Skeletal muscle tissue (tissue), 4 donors: ENCODE measurements around the gene KCNC3. TPM values are rescaled to one million over a fixed set of nuclear protein-coding genes. Genes with fewer than 3 reads are reported as not detected.
A peak's percentile ranks its signal among the peaks of the same experiment; 100 is the strongest.
"Not testable (repeated sequence)": the region's sequence is repeated elsewhere in the genome, so short reads cannot be mapped to it uniquely, and the experiment has no call there.

Experiments
- H3K27ac ChIP-seq: one replicate; pipeline ENCODE4 v1.7.0; 2013; ENCODE audit warnings: mild to moderate bottlenecking, low read depth, low read length, inconsistent platforms
- H3K27me3 ChIP-seq, 3 donors: one replicate each; pipeline ENCODE4 v1.7.0; 2013; ENCODE audit warnings: low read length in 3 of 3; ENCODE audit not compliant: control insufficient read depth in 3 of 3, insufficient read depth in 3 of 3
- H3K36me3 ChIP-seq, 3 donors: one replicate each; pipeline ENCODE4 v1.7.0; 2013; ENCODE audit warnings: low read length in 3 of 3; ENCODE audit not compliant: control insufficient read depth in 3 of 3, insufficient read depth in 3 of 3
- H3K4me1 ChIP-seq, 3 donors: one replicate each; pipeline ENCODE4 v1.7.0; 2013; ENCODE audit warnings: low read length in 3 of 3, mild to moderate bottlenecking in 3 of 3; ENCODE audit not compliant: control insufficient read depth in 3 of 3, insufficient read depth in 3 of 3
- H3K4me3 ChIP-seq, 3 donors: one replicate each; pipeline ENCODE4 v1.7.0; 2013; ENCODE audit warnings: low read length in 3 of 3
- H3K9ac ChIP-seq, 3 donors: one replicate each; pipeline ENCODE4 v1.7.0; 2013; ENCODE audit warnings: low read length in 3 of 3, mild to moderate bottlenecking in 3 of 3, moderate library complexity in 2 of 3, low read depth in 1 of 3
- H3K9me3 ChIP-seq, 3 donors: one replicate each; pipeline ENCODE4 v1.7.0; 2013; ENCODE audit warnings: low read length in 3 of 3; ENCODE audit not compliant: control insufficient read depth in 3 of 3
- total RNA-seq: library from RNA; depleted of rRNA; stranded (reverse); fragments of >200 nt; gene quantifications from one replicate; pipeline ENCODE4 v1.2.3, GENCODE V29; 2014
- donor health status: Osteomylitis.

KCNC3 gene
- total RNA-seq, 1 donor from 2014 or later = under 0.01 TPM

DNA sequence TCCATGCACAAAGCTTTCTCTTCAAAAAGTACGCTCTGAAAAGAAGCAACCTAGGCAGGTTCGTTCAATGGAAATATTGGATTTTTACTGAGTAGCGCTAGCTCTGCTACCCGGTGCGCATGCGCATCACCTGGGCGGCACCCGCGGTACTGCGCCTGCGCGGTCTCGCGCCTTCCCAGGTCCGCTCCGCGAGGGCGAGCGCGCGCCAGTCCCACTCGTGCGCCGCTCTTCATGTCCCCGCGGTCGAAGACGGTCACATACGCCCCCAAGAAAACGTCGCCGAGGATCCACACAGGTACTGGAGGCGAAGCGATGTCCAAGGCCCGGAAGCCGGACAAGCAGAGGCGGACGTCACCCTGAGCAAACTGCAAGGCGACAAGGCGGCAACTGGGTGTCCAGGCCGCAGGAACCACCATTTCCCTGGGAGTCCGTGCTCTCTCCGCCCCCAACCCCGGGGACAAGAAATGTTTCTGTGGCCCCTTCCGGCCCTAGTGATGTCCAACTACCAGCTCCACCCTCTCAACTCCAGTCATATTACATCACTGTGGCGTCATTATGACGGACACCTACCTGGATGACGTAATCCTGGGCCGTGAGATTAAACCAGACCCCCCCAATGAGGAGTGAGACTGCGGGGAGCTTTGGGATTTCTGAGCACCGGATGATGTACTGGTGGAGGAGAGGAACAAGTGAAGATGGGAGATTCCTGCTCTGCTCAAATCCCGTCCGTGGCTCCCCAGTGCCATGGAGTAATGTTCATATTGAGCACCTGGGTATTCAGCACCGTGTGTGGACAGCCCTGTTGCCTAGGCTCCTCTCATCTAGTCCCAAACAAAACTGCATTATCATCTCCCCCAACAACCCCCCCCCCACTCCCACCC, 4.8 kb upstream of the KCNC3 start:
- Histone ChIP-seq H3K9me3 (no peaks in the 10 kb centered on the region), H3K4me3 (peak overlapping the region; percentile 89 to 95 (median 90)), H3K4me1 (peaks cover 28 to 42% (median 37%) of the 10 kb centered on the region in 3 donors), H3K27me3 (peaks cover 0 to 21% (median 13%) of the 10 kb centered on the region in 3 donors), H3K36me3 (no peaks in the 10 kb centered on the region), H3K27ac (peak overlapping the region; percentile 75), H3K9ac (peak overlapping the region; percentile 69 to 78 (median 74))

DNA sequence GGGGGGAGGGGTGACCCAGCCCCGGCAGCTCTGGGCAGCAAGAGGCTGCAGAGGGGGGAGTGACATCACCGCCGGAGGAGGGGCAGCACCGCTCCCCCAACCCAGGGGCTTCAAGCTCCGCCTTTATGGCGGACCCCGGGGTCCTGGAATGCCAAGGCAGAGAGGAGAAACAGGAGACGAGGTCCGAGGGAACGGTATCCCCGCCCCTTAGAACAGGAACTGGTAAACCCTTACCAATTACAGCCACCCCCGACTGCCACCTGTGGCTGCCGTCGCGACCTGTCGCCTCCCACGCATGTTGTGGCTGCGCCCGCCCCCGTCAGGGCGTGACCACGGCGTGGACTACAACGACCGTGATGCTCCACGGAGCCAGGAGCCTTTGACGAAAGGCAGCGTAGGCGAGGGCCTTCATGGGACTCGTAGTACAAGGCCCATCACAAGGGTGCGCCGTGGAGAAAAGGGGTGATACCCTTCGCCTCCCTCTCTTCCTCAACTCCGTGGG, 4.1 kb upstream of the KCNC3 start:
- peaks cover 0 to 23% (median 13%) of the 10 kb centered on the region in 3 donors for H3K27me3 ChIP-seq
- H3K4me1 ChIP-seq = peaks cover 28 to 44% (median 40%) of the 10 kb centered on the region in 3 donors
- peak overlapping the region; percentile 61 to 78 (median 74) for H3K9ac ChIP-seq
- H3K36me3 ChIP-seq = no peaks in the 10 kb centered on the region
- H3K27ac ChIP-seq = peak overlapping the region; percentile 75
- H3K4me3 ChIP-seq = peak overlapping the region; percentile 89 to 95 (median 90)
- no peaks in the 10 kb centered on the region for H3K9me3 ChIP-seq

DNA sequence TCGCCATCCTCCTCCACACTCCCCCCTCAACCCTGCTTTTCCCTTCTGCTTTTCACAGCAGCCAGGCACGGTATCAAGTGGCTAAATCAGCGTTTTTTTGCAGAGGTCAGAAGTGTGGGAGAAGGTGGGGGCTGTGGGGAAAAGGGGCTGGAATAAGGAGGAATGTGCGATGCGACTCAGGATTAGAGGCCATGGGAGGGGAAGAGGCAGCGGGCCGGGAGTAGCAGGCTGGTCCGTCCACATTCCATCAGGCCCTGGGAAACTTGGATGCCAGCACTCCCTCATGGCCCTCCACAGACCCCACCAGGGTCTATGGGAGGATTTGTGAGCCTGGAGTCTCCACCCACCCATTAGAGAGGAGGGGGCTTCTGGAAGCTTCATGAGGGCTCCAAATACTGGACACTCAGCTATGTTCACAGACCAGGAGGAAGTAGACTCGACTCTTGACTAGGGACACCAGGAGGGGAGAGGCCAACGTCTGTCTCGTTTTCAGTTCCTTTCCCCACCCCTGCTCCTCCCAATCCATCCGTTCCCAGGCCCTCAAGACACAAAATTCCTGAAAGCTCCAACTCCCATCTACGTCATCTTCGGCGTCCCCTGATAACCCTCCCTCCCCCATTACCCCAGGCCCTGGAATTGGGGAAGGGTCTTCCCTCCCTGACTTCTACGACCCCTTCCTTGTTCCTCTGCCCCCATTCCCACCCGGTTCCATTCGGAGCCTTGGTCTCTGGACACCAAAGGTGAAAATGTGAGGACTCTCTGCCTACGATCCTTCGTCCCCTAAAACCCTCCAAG, 3.3 kb upstream of the KCNC3 start:
- Histone ChIP-seq H3K27me3 (peaks cover 5 to 28% (median 17%) of the 10 kb centered on the region in 3 donors), H3K4me3 (peak overlapping the region; percentile 89 to 95 (median 90)), H3K36me3 (no peaks in the 10 kb centered on the region), H3K27ac (peak overlapping the region; percentile 75), H3K9ac (peak overlapping the region in 2 of 3 donors; percentile 53 to 60), H3K9me3 (no peaks in the 10 kb centered on the region), H3K4me1 (peaks cover 31 to 48% (median 43%) of the 10 kb centered on the region in 3 donors)

DNA sequence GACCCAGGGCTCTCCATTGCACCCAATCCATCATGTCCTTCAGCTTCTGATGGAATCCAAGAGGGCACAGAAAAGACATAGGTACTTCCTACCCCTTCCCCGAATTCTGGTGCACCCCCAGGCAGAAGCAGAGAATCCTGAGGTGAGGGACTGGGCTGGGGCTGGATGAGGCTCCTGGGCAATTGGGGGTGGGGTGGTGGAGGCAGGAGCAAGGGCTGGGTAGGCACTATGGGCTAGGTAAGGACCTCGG, 2.7 kb upstream of the KCNC3 start:
- peak overlapping the region in 1 of 3 donors; percentile 60 for H3K9ac ChIP-seq
- no peaks in the 10 kb centered on the region for H3K9me3 ChIP-seq
- peaks cover 10 to 33% (median 22%) of the 10 kb centered on the region in 3 donors for H3K27me3 ChIP-seq
- no peaks in the 10 kb centered on the region for H3K36me3 ChIP-seq
- H3K27ac ChIP-seq = peak overlapping the region; percentile 75
- H3K4me3 ChIP-seq = peak overlapping the region in 2 of 3 donors; percentile 9 to 32
- H3K4me1 ChIP-seq = peaks cover 32 to 52% (median 46%) of the 10 kb centered on the region in 3 donors

DNA sequence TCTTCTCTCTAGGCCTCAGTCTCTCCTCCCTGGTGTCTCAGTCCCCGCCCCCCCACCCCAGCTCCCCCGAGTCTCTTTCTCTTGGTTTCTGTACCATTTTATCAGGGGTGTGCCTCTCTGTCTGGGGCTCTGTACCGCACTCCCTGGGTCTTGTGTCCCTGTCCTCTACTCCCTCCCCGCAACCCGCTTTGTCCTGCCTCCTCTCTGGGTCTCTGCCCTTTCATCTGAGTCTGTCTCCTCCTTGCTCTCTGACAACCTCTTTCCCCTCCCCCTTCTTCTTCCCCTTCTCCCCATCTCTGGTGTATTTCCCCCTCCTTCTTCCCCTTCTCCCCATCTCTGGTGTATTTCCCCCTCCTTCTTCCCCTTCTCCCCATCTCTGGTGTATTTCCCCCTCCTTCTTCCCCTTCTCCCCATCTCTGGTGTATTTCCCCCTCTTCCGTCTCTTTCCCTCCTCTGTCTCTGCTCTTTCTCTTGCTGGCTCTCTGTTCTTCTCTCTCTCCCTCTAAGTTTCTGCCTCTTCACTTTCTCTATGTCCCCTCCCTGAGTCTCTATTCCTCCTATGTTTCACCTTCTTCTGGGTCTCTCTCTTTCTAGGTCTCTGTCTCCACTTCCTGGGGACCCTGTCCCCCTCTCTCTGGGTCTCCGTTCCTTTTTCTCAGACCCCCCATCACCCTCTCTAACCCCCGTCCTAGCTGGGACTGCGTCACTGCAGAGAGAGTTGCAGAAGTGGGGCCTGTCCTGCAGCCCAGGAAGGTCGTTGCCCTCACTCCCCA, 2.2 kb upstream of the KCNC3 start:
- peaks cover 11 to 36% (median 27%) of the 10 kb centered on the region in 3 donors for H3K27me3 ChIP-seq
- peak overlapping the region; percentile 51 to 58 (median 54) for H3K4me3 ChIP-seq
- H3K9me3 ChIP-seq = no peaks in the 10 kb centered on the region
- H3K9ac ChIP-seq = peak overlapping the region in 2 of 3 donors; percentile 23 to 60
- H3K27ac ChIP-seq = peak overlapping the region; percentile 75
- no peaks in the 10 kb centered on the region for H3K36me3 ChIP-seq
- H3K4me1 ChIP-seq = peaks cover 33 to 54% (median 46%) of the 10 kb centered on the region in 3 donors

DNA sequence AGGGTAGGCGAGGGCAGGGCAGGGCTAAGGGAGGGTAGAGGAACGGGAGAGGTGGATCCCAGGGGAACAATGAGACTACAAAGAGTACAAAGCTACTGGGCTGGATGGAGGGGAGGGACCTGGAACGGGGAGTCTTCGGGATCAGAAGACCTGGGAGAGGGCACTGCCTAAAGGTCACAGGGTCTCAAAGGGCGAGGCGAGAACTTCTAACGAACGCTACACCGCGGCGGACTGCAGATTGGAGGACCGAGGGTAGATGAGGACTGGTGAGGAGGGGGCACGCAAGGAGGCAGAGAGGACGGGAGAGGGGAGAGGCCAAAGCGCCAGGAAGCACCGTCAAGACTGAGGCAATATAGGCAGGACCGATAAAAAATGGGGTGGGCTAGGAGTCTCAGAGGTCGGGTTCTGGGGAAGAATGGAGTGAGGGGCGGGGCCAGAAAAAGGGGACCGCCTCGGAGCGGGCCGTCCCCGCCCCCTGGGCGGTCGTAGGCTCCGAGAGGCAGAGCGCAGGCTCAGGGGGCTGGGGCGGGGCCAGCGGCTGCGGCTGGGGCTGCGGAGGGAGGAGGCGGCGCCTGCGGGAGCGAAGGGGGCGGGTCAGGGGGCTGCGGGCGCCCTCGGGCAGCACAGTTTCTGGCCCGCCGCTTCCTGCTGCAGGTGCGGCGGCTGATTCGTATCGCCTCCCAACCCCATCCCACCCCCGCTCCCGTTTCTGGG, 1.3 kb upstream of the KCNC3 start:
- no peaks in the 10 kb centered on the region for H3K36me3 ChIP-seq
- H3K4me3 ChIP-seq = peak overlapping the region; percentile 66 to 76 (median 67)
- H3K9ac ChIP-seq = peak overlapping the region; percentile 48 to 74 (median 61)
- H3K27ac ChIP-seq = peak overlapping the region; percentile 83
- peaks cover 41 to 62% (median 52%) of the 10 kb centered on the region in 3 donors for H3K4me1 ChIP-seq
- no peaks in the 10 kb centered on the region for H3K9me3 ChIP-seq
- H3K27me3 ChIP-seq = peaks cover 14 to 36% (median 32%) of the 10 kb centered on the region in 3 donors

DNA sequence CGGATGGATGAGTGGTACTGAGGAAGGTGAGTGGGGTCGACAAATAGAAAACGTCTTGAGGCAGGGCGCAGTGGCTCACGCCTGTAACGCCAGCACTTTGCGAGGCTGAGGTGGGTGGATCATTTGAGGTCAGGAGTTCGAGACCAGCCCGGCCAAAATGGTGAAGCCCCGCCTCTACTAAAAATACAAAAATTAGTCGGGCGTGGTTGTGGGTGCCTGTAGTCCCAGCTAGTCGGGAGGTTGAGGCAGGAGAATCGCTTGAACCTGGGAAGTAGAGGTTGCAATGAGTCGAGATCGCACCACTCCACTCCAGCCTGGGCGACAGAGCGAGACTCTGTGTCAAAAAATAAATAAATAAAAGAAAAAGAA, 733 bp upstream of the KCNC3 start:
- H3K4me3 ChIP-seq = peak overlapping the region; percentile 67 to 76 (median 69)

DNA sequence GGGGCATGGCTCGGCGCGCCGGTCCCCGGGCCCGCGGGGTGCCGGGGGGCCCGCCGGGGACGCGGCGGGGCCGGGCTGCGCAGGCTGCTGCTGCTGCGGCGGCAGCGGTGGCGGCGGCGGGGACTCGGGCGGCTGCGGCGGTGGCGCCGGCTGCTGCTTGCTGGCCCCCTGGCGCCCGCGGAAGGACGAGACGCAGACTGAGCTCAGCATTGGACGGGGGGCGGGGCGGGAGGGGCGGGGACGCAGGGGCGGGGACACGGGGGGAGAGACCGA, 368 bp downstream of the KCNC3 start:
- peak overlapping the region in 1 of 3 donors; percentile 62 for H3K4me3 ChIP-seq
- no peak overlapping the region for H3K9ac ChIP-seq
- H3K9me3 ChIP-seq = no peaks in the 10 kb centered on the region
- H3K4me1 ChIP-seq = peaks cover 36 to 57% (median 47%) of the 10 kb centered on the region in 3 donors
- peaks cover 14 to 32% (median 32%) of the 10 kb centered on the region in 3 donors for H3K27me3 ChIP-seq
- no peak overlapping the region for H3K27ac ChIP-seq
- H3K36me3 ChIP-seq = no peaks in the 10 kb centered on the region

More for the DNA sequence above, 733 bp upstream of the KCNC3 start:
- peaks cover 41 to 62% (median 52%) of the 10 kb centered on the region in 3 donors for H3K4me1 ChIP-seq
- H3K9me3 ChIP-seq, H3K36me3 ChIP-seq: not testable (repeated sequence)
- H3K9ac ChIP-seq = peak overlapping the region; percentile 54 to 74 (median 64)
- H3K27ac ChIP-seq = peak overlapping the region; percentile 83
- H3K27me3 ChIP-seq = peaks cover 14 to 36% (median 32%) of the 10 kb centered on the region in 3 donors
